AG09319 (cell line): ENCODE results near the gene C2orf92.
"Not testable (repeated sequence)": the region's sequence is repeated elsewhere in the genome, so short reads cannot be mapped to it uniquely, and the experiment has no call there.

Source experiments
- DNase-seq: peaks from one replicate; pipeline ENCODE4 v3.0.0-alpha.2; 2010; ENCODE audit warnings: low read depth; ENCODE audit errors: extremely low read depth
- CTCF ChIP-seq: IDR thresholded peaks from 2 replicates; pipeline ENCODE4 v1.5.1; 2011; ENCODE audit warnings: low read depth, mild to moderate bottlenecking, inconsistent platforms, low read length, moderate library complexity

The C2orf92 gene

GRCh38 chr2:97673182-97673914, 3.8 kb downstream of the C2orf92 start:
- no peak for DNase-seq

GRCh38 chr2:97673915-97674283, 4.4 kb downstream of the C2orf92 start:
- no peak for DNase-seq
- TF ChIP-seq CTCF: no peak

More at GRCh38 chr2:97673182-97673914, 3.8 kb downstream of the C2orf92 start:
- no peak for TF ChIP-seq CTCF

DNA sequence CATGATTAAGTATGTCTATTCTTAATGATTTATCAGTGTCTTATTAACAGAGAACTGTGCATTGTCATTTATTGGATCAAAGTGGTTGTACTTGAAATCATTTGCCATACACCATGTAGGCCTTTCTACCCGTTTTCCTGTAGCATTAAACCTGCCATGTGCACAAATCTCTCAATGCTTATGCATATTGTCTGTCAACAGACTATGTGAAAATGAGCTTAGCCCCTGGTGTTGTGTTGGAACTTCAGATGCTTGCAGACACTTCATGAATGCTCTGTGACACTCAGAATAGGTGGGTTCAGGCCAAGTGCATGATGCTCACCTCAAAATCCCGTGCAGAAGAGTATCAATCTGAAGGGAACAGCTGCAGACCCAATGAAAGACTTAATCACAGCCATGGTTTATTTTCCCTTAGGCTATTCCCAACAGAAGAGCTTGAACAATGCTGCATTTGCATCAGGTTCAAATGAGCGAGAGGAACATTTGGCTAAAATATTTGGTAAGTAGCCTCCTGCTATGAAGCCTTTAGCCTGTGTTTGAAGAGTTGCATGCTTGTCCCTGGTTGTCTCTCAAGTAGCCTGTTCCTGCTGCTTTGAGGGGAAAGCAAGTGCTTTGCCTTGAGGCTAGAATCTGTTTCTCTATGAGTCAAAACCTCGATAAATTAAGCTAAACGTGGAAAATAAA, 6.1 kb downstream of the C2orf92 start:
- TF ChIP-seq CTCF: no peak
- no peak for DNase-seq

GRCh38 chr2:97676620-97677019, 7.1 kb downstream of the C2orf92 start:
- DNase-seq: no peak
- TF ChIP-seq CTCF: no peak

DNA sequence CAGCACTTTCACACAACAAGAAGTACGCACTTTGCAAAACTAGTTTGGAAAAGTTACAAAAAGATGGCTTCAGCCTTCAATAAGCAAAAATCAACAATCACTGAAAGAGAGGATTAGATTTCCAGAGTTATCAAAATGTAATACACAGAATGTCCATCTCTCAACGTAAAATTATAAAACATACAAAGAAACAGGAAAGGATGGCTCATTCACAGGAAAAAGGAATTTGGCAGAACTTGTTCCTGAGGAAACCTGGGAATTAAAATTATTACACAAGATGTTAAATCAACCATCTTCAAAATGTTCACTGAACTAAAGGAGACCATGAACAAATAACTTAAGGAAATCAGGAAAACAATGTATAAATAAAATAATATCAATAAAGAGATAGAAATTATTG, 8.0 kb downstream of the C2orf92 start:
- no peak for DNase-seq
- no peak for TF ChIP-seq CTCF

DNA sequence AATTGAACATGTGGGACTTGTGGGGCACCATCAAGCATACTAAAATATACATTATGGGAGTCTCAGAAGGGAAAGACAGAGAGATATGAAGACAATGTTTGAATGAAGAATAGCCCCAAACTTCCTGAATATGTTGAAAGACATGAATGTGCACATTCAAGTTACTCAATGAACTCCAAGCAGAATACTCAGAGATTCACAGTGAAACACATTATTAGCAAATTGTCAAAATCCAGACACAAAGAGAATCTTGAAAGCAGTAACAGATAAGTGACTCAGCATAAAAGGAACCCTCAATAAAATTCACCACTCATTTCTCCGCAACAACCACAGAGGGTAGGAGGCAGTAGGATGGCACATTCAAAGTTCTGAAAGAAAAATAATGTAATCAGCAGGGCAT, 8.8 kb downstream of the C2orf92 start:
- TF ChIP-seq CTCF: no peak
- no peak for DNase-seq

- DNase-seq: not testable (repeated sequence)
These were observed 17.7 kb downstream of the C2orf92 start for GRCh38 chr2:97687235-97687634.
